Measurements from ENCODE around the gene SCAF1. TPM values are rescaled to one million over a fixed set of nuclear protein-coding genes. Genes with fewer than 3 reads are reported as not detected.

Gene SCAF1
- total and polyA plus RNA-seq, 9 donors = 3.3 to 94.6 (median 61.3) TPM

DNA sequence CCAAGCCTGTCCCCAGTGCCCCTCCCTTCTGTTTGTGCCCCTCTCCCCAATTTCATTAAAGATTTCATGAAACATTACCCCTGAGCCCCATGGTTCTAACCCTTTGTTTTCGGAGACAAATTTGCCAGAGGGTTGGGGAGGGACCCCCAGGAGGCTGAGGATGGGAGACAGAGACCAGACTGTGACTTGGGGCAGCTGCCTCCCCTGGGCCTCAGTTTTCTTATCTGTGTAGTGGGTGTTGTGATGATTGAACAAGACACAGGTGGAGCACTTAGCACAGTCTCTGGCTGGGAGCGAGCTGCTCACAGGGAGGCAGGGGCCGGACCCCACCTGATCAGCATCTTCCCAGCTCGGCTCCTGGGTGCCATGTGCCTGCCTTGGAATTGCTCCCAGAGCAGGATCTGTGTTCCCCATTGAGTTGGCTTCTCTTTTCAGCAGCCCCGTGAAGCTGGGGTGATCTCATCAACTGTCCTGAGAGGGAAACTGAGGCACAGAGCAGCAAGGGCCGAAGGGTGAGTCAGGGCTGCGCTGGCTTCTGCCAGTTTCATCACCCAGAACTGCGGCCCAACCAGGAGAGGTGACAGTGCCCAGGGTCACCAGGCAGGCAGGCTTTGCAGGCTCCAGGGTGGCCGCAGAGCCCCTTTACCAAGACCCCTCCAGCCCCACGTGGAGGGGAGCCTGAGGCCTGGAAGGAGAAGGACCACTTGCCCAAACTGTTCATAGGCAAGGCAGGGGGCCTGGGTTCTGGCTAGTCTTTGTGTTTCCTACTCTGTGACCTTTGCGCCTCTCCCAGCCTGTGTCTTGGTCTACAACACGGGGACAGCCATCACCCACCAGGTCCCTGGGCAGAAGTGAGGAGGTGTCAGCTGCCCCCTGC is 16.8 kb downstream of the SCAF1 start:
- no peak for DNase-seq
- Histone ChIP-seq H3K4me1 (ENCODE audit: insufficient read depth) (no peaks in the 10 kb centered on the region), H3K9me3 (no peaks in the 10 kb centered on the region), H3K27ac (no peak overlapping the region), H3K4me3 (no peak overlapping the region), H3K36me3 (no peaks in the 10 kb centered on the region), H3K27me3 (no peaks in the 10 kb centered on the region)
- intact Hi-C loops (cut with DNase I) = no loop called here
- TF ChIP-seq EP300 (IDR thresholded peaks at IDR 0.05) (no peak), POLR2A (IDR thresholded peaks at IDR 0.05) (no peak)
- TF ChIP-seq, protein P1, sequence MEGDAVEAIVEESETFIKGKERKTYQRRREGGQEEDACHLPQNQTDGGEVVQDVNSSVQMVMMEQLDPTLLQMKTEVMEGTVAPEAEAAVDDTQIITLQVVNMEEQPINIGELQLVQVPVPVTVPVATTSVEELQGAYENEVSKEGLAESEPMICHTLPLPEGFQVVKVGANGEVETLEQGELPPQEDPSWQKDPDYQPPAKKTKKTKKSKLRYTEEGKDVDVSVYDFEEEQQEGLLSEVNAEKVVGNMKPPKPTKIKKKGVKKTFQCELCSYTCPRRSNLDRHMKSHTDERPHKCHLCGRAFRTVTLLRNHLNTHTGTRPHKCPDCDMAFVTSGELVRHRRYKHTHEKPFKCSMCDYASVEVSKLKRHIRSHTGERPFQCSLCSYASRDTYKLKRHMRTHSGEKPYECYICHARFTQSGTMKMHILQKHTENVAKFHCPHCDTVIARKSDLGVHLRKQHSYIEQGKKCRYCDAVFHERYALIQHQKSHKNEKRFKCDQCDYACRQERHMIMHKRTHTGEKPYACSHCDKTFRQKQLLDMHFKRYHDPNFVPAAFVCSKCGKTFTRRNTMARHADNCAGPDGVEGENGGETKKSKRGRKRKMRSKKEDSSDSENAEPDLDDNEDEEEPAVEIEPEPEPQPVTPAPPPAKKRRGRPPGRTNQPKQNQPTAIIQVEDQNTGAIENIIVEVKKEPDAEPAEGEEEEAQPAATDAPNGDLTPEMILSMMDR (IDR thresholded peaks at IDR 0.05) = no peak
- 85 to 90% (median 87%) methylated on average over 11 to 12 of the region's 12 CpGs for WGBS, 3 donors

DNA sequence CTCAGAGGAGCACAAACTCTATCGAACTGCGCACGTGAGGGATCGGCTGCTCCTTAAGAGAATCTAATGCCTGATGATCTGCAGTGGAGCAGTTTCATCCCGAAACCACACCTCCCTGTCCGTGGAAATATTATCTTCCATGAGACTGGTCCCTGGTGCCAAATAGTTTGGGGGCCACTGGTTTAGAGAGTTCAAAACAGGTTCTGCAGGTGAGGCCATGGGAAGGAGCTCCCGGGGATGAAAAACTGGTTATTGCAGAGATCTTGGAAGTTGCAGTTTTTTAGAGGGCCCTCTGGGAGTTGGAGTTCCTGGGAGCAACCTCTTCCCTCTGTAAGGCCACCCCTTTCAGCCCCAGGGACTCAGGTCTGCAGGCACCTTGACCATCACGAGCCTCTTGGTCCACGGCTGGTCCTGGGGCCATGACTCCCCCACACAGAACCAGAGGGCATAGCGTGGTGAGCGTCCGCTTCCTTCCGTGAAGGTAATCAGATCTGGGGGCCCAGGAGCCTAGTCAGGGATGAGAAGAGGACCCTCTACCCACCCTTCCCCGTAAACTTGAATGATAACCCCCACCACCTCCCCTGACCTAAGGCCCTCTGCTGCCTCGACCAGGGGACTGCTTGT is 18.4 kb downstream of the SCAF1 start:
- no peaks in the 10 kb centered on the region for H3K36me3 ChIP-seq
- WGBS, 3 donors = 78 to 84% (median 81%) methylated on average over 14 to 15 of the region's 15 CpGs
- H3K27ac ChIP-seq = no peak overlapping the region
- no peaks in the 10 kb centered on the region for H3K9me3 ChIP-seq
- intact Hi-C loops (cut with DNase I) = no loop called here
- no peak for TF ChIP-seq EP300 (IDR thresholded peaks at IDR 0.05)
- no peaks in the 10 kb centered on the region for H3K4me1 ChIP-seq (ENCODE audit: insufficient read depth)
- DNase-seq = no peak
- H3K4me3 ChIP-seq = no peak overlapping the region
- H3K27me3 ChIP-seq = no peaks in the 10 kb centered on the region

DNA sequence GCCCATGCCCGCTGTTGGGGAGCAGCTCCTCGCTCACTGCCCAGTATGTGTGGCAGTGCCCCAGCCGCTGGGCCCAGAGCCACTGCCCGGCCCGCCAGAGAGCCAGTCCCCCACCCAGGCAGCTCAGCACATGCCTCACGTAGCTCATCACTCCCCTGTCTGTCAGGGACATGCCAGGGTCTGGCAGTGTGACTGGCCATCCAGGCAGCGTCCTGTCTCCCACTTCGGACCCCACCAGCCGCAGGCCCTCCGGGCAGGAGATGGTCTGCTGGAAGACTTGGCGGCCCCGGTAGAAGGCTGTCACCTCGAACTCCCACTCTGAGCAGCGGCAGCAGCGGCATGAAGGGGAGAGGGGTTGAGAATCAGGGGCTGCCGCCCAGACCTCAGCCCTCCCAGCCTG is 20.0 kb downstream of the SCAF1 start:
- peak in 1 of 5 donors; percentile 35 for DNase-seq
- Histone ChIP-seq H3K4me1 (ENCODE audit: insufficient read depth) (peaks cover 4% of the 10 kb centered on the region), H3K27ac (no peak overlapping the region), H3K27me3 (no peaks in the 10 kb centered on the region), H3K9me3 (no peaks in the 10 kb centered on the region), H3K4me3 (no peak overlapping the region), H3K36me3 (no peaks in the 10 kb centered on the region)
- TF ChIP-seq, protein P1 (IDR thresholded peaks at IDR 0.05) = no peak
- TF ChIP-seq EP300 (IDR thresholded peaks at IDR 0.05) (no peak), POLR2A (IDR thresholded peaks at IDR 0.05) (no peak)
- WGBS, 3 donors = 85 to 88% (median 88%) methylated on average over 12 to 16 of the region's 16 CpGs
- intact Hi-C loops (cut with DNase I) = no loop called here

DNA sequence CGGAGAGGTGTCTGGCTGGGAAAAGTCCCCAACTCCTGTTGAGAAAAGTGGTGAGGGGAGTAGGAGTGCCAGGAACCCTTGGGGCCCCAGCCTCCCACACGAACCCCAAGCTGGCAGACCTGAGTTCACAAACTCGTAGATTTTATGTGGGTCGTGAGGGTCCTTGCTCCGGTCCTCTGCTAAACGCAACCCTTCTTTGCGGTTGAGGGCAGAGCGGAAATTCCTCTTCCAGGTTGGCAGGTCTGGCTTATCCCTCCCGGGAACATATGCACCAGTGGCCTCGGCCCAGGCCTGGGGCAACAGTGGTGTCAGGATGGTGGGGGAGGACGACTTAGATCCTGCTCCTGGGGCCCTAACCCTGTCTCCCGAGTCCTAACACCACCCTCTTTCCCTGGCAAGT is 21.2 kb downstream of the SCAF1 start:
- no peak for DNase-seq
- Histone ChIP-seq H3K27me3 (no peaks in the 10 kb centered on the region), H3K4me3 (no peak overlapping the region), H3K4me1 (ENCODE audit: insufficient read depth) (peaks cover 4% of the 10 kb centered on the region), H3K36me3 (no peaks in the 10 kb centered on the region), H3K27ac (no peak overlapping the region), H3K9me3 (no peaks in the 10 kb centered on the region)
- 69 to 81% (median 76%) methylated on average over 12 of the region's 12 CpGs for WGBS, 3 donors
- TF ChIP-seq EP300 (IDR thresholded peaks at IDR 0.05) (no peak), POLR2A (IDR thresholded peaks at IDR 0.05) (no peak)
- TF ChIP-seq, protein P1 (IDR thresholded peaks at IDR 0.05) = no peak
- intact Hi-C loops (cut with DNase I) = no loop called here
